Mucosa of stomach (tissue), 1 donor: ENCODE results near the gene ALS2CL.

Experiments used
- H3K27me3 ChIP-seq: one replicate; pipeline ENCODE4 v1.7.0; 2013; ENCODE audit warnings: mild to moderate bottlenecking, low read length; ENCODE audit not compliant: control insufficient read depth, insufficient read depth
- H3K36me3 ChIP-seq: one replicate; pipeline ENCODE4 v1.7.0; 2013; ENCODE audit warnings: low read length; ENCODE audit not compliant: control insufficient read depth, insufficient read depth
- H3K4me1 ChIP-seq: one replicate; pipeline ENCODE4 v1.7.0; 2013; ENCODE audit warnings: mild to moderate bottlenecking, low read length; ENCODE audit not compliant: control insufficient read depth, insufficient read depth
- H3K4me3 ChIP-seq: one replicate; pipeline ENCODE4 v1.7.0; 2013; ENCODE audit warnings: low read length
- H3K9ac ChIP-seq: one replicate; pipeline ENCODE4 v1.7.0; 2013; ENCODE audit warnings: mild to moderate bottlenecking, low read length, moderate library complexity
- H3K9me3 ChIP-seq: one replicate; pipeline ENCODE4 v1.7.0; 2013; ENCODE audit warnings: mild to moderate bottlenecking, low read length, moderate library complexity; ENCODE audit not compliant: control insufficient read depth
- donor health status: Pancreatic carcinoma.

Gene ALS2CL

GRCh38 chr3:46619845-46620778 lies 73.4 kb downstream of the ALS2CL start:
- Histone ChIP-seq H3K4me3 (no peak overlapping the region), H3K36me3 (no peaks in the 10 kb centered on the region), H3K9ac (no peak overlapping the region), H3K27me3 (peaks cover 3% of the 10 kb centered on the region), H3K9me3 (no peaks in the 10 kb centered on the region), H3K4me1 (no peaks in the 10 kb centered on the region)
